Measurements from ENCODE around the gene CEMIP. TPM values are rescaled to one million over a fixed set of nuclear protein-coding genes. Genes with fewer than 3 reads are reported as not detected.

The CEMIP gene
- polyA plus RNA-seq, 3 donors, result not detected

DNA sequence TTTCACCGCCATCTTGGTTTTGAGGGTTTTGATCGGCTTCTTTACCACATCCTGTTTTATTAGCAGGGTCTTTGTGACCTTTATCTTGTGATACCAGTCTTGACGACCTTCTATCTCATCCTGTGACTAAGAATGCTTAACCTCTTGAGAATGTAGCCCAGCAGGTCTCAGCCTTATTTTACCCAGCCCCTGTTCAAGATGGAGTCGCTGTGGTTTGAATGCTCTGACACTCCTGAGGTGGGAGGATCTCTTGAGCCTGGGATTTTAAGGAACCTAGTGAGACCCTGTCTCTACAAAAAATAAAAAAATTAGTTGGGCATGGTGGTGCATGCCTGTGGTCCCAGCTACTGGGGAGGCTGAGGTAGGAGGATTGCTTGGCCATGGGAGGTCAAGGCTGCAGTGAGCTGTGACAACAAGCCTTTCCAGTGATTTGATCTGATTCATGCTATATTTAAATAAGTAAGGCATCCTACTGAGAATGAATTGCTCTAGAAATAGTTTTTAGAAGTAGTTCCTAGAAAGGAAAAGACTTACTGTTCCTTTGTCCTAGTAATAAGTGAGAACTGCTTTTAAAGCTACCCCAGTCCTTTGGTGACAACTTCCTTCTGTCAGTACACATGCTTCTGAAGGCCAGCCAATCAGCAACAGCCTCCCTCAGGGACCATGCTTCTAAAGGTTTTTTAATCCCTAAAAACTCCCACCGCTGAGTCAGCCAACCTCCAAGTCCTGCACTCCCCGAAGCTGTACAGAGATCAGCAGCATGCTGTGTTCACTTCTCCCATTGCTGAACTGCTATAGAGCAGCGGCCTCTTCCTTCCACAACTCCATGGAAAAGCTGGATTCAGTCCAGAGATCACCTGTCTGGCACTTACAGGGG, 9.1 kb upstream of the CEMIP start:
- Mint-ChIP-seq H3K36me3 (no peaks in the 10 kb centered on the region), H3K9me3 (peaks cover 0 to 3% (median 0%) of the 10 kb centered on the region in 7 donors), H3K4me3 (no peak overlapping the region), H3K27ac (no peak overlapping the region), H3K27me3 (ENCODE audit: low read depth in 3 of 3) (peaks cover 0 to 4% (median 2%) of the 10 kb centered on the region in 3 donors), H3K4me1 (no peaks in the 10 kb centered on the region)
- 100% methylated on average over 2 of the region's 7 CpGs for WGBS (ENCODE audit: insufficient coverage)
- no peaks in the 10 kb centered on the region for H3K36me3 ChIP-seq (replicated peaks in 1 of 2; ENCODE audit: control insufficient read depth in 1 of 2, insufficient read depth in 2 of 2, low read length in 2 of 2)
- intact Hi-C loops (cut with micrococcal nuclease), result no loop called here
- H2AFZ ChIP-seq (ENCODE audit: insufficient read depth, low read depth, low read length, poor library complexity, severe bottlenecking), result no peak overlapping the region
- no peak overlapping the region for H3K4me3 ChIP-seq (replicated peaks in 1 of 3; ENCODE audit: low read depth in 2 of 3, low read length in 3 of 3)
- H3K4me1 ChIP-seq (ENCODE audit: control insufficient read depth in 1 of 2, insufficient read depth in 2 of 2, low read length in 2 of 2), result no peaks in the 10 kb centered on the region
- H3K9me3 ChIP-seq (replicated peaks in 1 of 2; ENCODE audit: control insufficient read depth in 1 of 2, insufficient read depth in 1 of 2, low read length in 2 of 2), result no peaks in the 10 kb centered on the region
- DNase-seq, result no peak
- H3K79me2 ChIP-seq (ENCODE audit: insufficient read depth, low read length), result no peaks in the 10 kb centered on the region
- H3K27ac ChIP-seq (ENCODE audit: low read depth in 1 of 2, low read length in 2 of 2), result no peak overlapping the region
- no peaks in the 10 kb centered on the region for H3K27me3 ChIP-seq (ENCODE audit: control insufficient read depth in 2 of 2, insufficient read depth in 2 of 2, low read length in 2 of 2)
- TF ChIP-seq, protein P1, sequence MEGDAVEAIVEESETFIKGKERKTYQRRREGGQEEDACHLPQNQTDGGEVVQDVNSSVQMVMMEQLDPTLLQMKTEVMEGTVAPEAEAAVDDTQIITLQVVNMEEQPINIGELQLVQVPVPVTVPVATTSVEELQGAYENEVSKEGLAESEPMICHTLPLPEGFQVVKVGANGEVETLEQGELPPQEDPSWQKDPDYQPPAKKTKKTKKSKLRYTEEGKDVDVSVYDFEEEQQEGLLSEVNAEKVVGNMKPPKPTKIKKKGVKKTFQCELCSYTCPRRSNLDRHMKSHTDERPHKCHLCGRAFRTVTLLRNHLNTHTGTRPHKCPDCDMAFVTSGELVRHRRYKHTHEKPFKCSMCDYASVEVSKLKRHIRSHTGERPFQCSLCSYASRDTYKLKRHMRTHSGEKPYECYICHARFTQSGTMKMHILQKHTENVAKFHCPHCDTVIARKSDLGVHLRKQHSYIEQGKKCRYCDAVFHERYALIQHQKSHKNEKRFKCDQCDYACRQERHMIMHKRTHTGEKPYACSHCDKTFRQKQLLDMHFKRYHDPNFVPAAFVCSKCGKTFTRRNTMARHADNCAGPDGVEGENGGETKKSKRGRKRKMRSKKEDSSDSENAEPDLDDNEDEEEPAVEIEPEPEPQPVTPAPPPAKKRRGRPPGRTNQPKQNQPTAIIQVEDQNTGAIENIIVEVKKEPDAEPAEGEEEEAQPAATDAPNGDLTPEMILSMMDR (IDR thresholded peaks at IDR 0.05), result no peak
- H3K9ac ChIP-seq (ENCODE audit: insufficient read depth, low read length, poor library complexity, severe bottlenecking), result no peak overlapping the region
- H4K20me1 ChIP-seq (ENCODE audit: insufficient read depth, low read length), result no peaks in the 10 kb centered on the region
- no peak overlapping the region for H3K4me2 ChIP-seq (replicated peaks; ENCODE audit: extremely low read depth, low read length, poor library complexity, severe bottlenecking)

DNA sequence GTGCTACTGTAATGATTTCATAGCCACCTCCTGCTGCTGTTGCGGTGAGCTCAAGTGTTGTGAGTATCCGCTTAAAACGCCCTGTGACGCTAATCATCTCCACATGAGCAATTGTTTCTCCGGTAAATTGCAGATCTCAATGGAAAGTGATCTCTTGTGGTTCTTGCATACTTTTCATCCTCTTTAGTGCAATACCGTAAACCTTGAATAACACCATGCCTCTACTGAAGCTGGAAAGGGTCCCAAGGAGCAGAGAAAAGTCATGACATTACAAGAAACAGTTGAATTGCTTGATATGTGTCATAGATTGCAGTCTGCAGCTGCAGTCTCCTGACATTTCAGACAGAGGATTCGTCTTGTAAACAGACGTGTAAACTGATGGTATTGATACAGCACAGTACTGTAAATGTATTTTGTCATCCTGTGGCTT, 6.0 kb upstream of the CEMIP start:
- peaks cover 2 to 3% of the 10 kb centered on the region in 2 donors for H3K36me3 Mint-ChIP-seq
- peaks cover 2 to 10% (median 10%) of the 10 kb centered on the region in 3 donors for H3K27me3 Mint-ChIP-seq (ENCODE audit: low read depth in 3 of 3)
- H3K9me3 ChIP-seq (replicated peaks in 1 of 2; ENCODE audit: control insufficient read depth in 1 of 2, insufficient read depth in 1 of 2, low read length in 2 of 2), result peaks cover 5 to 12% of the 10 kb centered on the region in 2 donors
- H3K27ac ChIP-seq (ENCODE audit: low read depth in 1 of 2, low read length in 2 of 2), result no peak overlapping the region
- H3K4me3 ChIP-seq (replicated peaks in 1 of 3; ENCODE audit: low read depth in 2 of 3, low read length in 3 of 3), result no peak overlapping the region
- H3K36me3 ChIP-seq (replicated peaks in 1 of 2; ENCODE audit: control insufficient read depth in 1 of 2, insufficient read depth in 2 of 2, low read length in 2 of 2), result no peaks in the 10 kb centered on the region
- intact Hi-C loops (cut with micrococcal nuclease), result no loop called here
- no CpG with 5 or more reads among the region's 8 CpGs for WGBS (ENCODE audit: insufficient coverage)
- H3K9me3 Mint-ChIP-seq, result peaks cover 0 to 13% (median 4%) of the 10 kb centered on the region in 7 donors
- no peaks in the 10 kb centered on the region for H4K20me1 ChIP-seq (ENCODE audit: insufficient read depth, low read length)
- peaks cover 0 to 4% of the 10 kb centered on the region in 2 donors for H3K27me3 ChIP-seq (ENCODE audit: control insufficient read depth in 2 of 2, insufficient read depth in 2 of 2, low read length in 2 of 2)
- H3K79me2 ChIP-seq (ENCODE audit: insufficient read depth, low read length), result no peaks in the 10 kb centered on the region
- TF ChIP-seq, protein P1 (IDR thresholded peaks at IDR 0.05), result no peak
- H3K4me3 Mint-ChIP-seq, result no peak overlapping the region
- H2AFZ ChIP-seq (ENCODE audit: insufficient read depth, low read depth, low read length, poor library complexity, severe bottlenecking), result no peak overlapping the region
- H3K4me1 Mint-ChIP-seq, result peaks cover 18% of the 10 kb centered on the region
- no peak overlapping the region for H3K4me2 ChIP-seq (replicated peaks; ENCODE audit: extremely low read depth, low read length, poor library complexity, severe bottlenecking)
- no peak for DNase-seq
- no peak overlapping the region for H3K27ac Mint-ChIP-seq
- no peak overlapping the region for H3K9ac ChIP-seq (ENCODE audit: insufficient read depth, low read length, poor library complexity, severe bottlenecking)
- peaks cover 18% of the 10 kb centered on the region in 2 donors for H3K4me1 ChIP-seq (ENCODE audit: control insufficient read depth in 1 of 2, insufficient read depth in 2 of 2, low read length in 2 of 2)
